ENCODE results near the gene PTPRM. TPM values are rescaled to one million over a fixed set of nuclear protein-coding genes. Genes with fewer than 3 reads are reported as not detected.

Gene PTPRM
- total RNA-seq, 1 donor from 2014 or later = 1.00 TPM

GRCh38 chr18:7879717-7880116 lies 312.6 kb downstream of the PTPRM start:
- Mint-ChIP-seq H3K27me3 (no peaks in the 10 kb centered on the region), H3K4me1 (no peaks in the 10 kb centered on the region), H3K4me3 (no peak overlapping the region), H3K27ac (no peak overlapping the region), H3K9me3 (peaks cover 4% of the 10 kb centered on the region), H3K36me3 (ENCODE audit: low read depth) (no peaks in the 10 kb centered on the region)
- intact Hi-C loops (cut with micrococcal nuclease) = no loop called here
- DNase-seq (no peak), ATAC-seq (ENCODE audit: low read depth) (no peak)
- POLR2A ChIA-PET = no interaction called here
- TF ChIP-seq, protein P1, sequence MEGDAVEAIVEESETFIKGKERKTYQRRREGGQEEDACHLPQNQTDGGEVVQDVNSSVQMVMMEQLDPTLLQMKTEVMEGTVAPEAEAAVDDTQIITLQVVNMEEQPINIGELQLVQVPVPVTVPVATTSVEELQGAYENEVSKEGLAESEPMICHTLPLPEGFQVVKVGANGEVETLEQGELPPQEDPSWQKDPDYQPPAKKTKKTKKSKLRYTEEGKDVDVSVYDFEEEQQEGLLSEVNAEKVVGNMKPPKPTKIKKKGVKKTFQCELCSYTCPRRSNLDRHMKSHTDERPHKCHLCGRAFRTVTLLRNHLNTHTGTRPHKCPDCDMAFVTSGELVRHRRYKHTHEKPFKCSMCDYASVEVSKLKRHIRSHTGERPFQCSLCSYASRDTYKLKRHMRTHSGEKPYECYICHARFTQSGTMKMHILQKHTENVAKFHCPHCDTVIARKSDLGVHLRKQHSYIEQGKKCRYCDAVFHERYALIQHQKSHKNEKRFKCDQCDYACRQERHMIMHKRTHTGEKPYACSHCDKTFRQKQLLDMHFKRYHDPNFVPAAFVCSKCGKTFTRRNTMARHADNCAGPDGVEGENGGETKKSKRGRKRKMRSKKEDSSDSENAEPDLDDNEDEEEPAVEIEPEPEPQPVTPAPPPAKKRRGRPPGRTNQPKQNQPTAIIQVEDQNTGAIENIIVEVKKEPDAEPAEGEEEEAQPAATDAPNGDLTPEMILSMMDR (IDR thresholded peaks at IDR 0.05) = no peak
- CTCF ChIA-PET = no interaction called here

GRCh38 chr18:7885865-7886264 lies 318.7 kb downstream of the PTPRM start:
- Mint-ChIP-seq H3K27ac (no peak overlapping the region), H3K36me3 (ENCODE audit: low read depth) (no peaks in the 10 kb centered on the region), H3K9me3 (peaks cover 2% of the 10 kb centered on the region), H3K4me3 (no peak overlapping the region), H3K27me3 (no peaks in the 10 kb centered on the region), H3K4me1 (no peaks in the 10 kb centered on the region)
- TF ChIP-seq, protein P1 (IDR thresholded peaks at IDR 0.05) = no peak
- DNase-seq = no peak
- ChIA-PET POLR2A (no interaction called here), CTCF (no interaction called here)
- ATAC-seq (ENCODE audit: low read depth) = no peak
- intact Hi-C loops (cut with micrococcal nuclease) = no loop called here

DNA sequence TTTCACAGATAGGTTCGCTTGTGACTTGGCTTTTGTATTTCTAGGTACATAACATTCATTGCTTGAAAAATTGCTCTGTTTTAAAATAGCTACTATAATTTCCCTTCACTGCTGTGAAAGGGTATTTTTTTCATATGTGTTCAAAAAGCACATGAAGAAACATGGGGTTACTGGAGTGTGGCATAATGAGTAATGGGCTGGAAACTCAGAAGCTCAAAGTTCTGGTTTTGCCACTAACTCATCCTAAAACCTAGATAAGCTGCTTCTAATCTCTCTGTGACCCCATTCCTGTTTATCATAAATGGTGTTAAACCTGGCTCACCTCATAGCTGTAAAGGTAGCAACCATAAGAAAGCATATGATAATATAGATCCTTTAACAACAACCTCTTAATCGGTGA lies 319.3 kb downstream of the PTPRM start:
- no peak overlapping the region for H3K4me3 Mint-ChIP-seq
- POLR2A ChIA-PET = no interaction called here

GRCh38 chr18:7889515-7889914 lies 322.4 kb downstream of the PTPRM start:
- DNase-seq (no peak), ATAC-seq (ENCODE audit: low read depth) (no peak)
- no peaks in the 10 kb centered on the region for H3K27me3 Mint-ChIP-seq
- ChIA-PET CTCF (no interaction called here), POLR2A (no interaction called here)
- no peak overlapping the region for H3K4me3 Mint-ChIP-seq
- TF ChIP-seq, protein P1 (IDR thresholded peaks at IDR 0.05) = no peak
- intact Hi-C loops (cut with micrococcal nuclease) = no loop called here
- no peaks in the 10 kb centered on the region for H3K4me1 Mint-ChIP-seq
- H3K27ac Mint-ChIP-seq = no peak overlapping the region
- no peaks in the 10 kb centered on the region for H3K36me3 Mint-ChIP-seq (ENCODE audit: low read depth)
- H3K9me3 Mint-ChIP-seq = no peaks in the 10 kb centered on the region

More for the DNA sequence above, 319.3 kb downstream of the PTPRM start:
- Mint-ChIP-seq H3K27ac (no peak overlapping the region), H3K4me1 (no peaks in the 10 kb centered on the region), H3K9me3 (peaks cover 2% of the 10 kb centered on the region), H3K27me3 (no peaks in the 10 kb centered on the region), H3K36me3 (ENCODE audit: low read depth) (no peaks in the 10 kb centered on the region)
- CTCF ChIA-PET = no interaction called here
- no peak for ATAC-seq (ENCODE audit: low read depth)
- TF ChIP-seq, protein P1 (IDR thresholded peaks at IDR 0.05) = no peak
- DNase-seq = no peak
- intact Hi-C loops (cut with micrococcal nuclease) = no loop called here

- Mint-ChIP-seq H3K27ac (no peak overlapping the region), H3K9me3 (no peaks in the 10 kb centered on the region), H3K27me3 (no peaks in the 10 kb centered on the region), H3K4me3 (no peak overlapping the region), H3K4me1 (no peaks in the 10 kb centered on the region), H3K36me3 (ENCODE audit: low read depth) (no peaks in the 10 kb centered on the region)
- ATAC-seq (ENCODE audit: low read depth) = no peak
- DNase-seq = no peak
- CTCF ChIA-PET = no interaction called here
- intact Hi-C loops (cut with micrococcal nuclease) = no loop called here
- POLR2A ChIA-PET = no interaction called here
- TF ChIP-seq, protein P1 (IDR thresholded peaks at IDR 0.05) = no peak
Measured at GRCh38 chr18:7890075-7890474, 323.0 kb downstream of the PTPRM start.

Measured in activated B cell treated with CpG ODN at 0.5 μM for 24 hours (primary cell).